Measurements from ENCODE around the gene TMEM255B.

DNA sequence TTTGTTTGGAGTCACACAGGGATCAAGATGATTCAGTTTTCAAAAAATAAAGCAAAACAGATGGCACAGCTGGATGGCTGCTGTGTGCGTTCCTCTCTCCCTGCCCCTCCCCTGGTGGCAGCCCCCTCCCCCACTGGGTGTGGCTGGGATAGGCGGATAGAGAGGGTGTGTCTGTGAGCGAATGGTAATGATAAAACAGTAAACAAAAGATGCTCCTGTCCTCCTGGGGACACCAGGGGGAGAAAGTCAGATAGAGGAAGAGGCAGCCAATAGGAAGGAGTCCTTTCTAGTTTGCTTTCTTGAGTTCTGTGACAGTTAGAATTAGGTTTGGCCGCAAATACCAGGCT lies 6.5 kb downstream of the TMEM255B start:
- TF ChIP-seq POLR2A (IDR thresholded peaks at IDR 0.05; ENCODE audit: extremely low read depth, insufficient read length) (no peak), MYC (IDR thresholded peaks at IDR 0.05; ENCODE audit: low read depth, low read length) (no peak)
- TF ChIP-seq, protein P1, sequence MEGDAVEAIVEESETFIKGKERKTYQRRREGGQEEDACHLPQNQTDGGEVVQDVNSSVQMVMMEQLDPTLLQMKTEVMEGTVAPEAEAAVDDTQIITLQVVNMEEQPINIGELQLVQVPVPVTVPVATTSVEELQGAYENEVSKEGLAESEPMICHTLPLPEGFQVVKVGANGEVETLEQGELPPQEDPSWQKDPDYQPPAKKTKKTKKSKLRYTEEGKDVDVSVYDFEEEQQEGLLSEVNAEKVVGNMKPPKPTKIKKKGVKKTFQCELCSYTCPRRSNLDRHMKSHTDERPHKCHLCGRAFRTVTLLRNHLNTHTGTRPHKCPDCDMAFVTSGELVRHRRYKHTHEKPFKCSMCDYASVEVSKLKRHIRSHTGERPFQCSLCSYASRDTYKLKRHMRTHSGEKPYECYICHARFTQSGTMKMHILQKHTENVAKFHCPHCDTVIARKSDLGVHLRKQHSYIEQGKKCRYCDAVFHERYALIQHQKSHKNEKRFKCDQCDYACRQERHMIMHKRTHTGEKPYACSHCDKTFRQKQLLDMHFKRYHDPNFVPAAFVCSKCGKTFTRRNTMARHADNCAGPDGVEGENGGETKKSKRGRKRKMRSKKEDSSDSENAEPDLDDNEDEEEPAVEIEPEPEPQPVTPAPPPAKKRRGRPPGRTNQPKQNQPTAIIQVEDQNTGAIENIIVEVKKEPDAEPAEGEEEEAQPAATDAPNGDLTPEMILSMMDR (IDR thresholded peaks at IDR 0.05; ENCODE audit: low read depth, low read length): no peak

Data from NB4 (cell line).